HG03571 (cell line): ENCODE data around the gene CRACDL.
"Not testable (repeated sequence)": the region's sequence is repeated elsewhere in the genome, so short reads cannot be mapped to it uniquely, and the experiment has no call there.

Experiments
- ATAC-seq: cut with Tn5 transposase; IDR thresholded peaks from one replicate; pipeline ENCODE4 v1.9.1; 2021; ENCODE audit not compliant: unreplicated experiment

CRACDL gene

DNA sequence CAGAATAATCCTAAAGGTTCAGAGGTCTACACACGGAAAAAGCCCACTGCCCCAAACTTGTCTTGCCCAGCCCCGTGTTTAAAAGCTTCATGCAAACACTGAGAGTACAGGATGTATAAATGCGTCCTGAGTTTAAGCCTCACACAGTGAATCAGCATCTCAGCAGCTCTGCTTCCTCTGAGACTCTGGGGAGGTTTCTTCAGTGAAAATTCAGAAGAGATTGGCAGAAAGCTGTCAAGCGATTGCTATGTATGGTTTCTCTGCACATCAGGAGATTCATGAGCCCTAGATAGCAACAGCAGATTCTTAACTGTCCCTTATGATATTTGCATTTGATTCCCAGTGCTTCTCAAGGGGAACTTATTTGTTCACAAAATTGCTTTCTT, 27.1 kb downstream of the CRACDL start:
- ATAC-seq = no peak

GRCh38 chr2:98907966-98908905, 27.8 kb downstream of the CRACDL start:
- ATAC-seq = no peak

DNA sequence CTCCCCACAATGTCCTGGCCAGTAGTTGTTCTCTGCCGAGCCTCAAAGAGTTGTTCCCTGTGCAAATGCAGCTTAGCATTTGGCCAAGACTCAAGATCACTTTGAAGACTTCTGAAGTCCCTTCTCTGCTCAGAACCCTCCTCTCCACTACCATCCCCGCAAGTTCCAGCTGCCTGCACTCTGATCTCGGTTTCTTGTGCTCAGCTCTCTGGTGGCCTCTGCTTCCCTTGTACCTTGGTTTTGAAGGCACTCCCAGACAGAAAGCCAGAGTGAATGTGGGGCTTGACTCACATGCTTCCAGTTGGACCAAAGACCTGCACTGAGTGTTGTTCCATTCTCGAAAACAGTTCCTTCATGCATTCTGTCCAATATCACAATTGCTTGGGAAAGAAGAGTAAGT, 28.6 kb downstream of the CRACDL start:
- no peak for ATAC-seq

DNA sequence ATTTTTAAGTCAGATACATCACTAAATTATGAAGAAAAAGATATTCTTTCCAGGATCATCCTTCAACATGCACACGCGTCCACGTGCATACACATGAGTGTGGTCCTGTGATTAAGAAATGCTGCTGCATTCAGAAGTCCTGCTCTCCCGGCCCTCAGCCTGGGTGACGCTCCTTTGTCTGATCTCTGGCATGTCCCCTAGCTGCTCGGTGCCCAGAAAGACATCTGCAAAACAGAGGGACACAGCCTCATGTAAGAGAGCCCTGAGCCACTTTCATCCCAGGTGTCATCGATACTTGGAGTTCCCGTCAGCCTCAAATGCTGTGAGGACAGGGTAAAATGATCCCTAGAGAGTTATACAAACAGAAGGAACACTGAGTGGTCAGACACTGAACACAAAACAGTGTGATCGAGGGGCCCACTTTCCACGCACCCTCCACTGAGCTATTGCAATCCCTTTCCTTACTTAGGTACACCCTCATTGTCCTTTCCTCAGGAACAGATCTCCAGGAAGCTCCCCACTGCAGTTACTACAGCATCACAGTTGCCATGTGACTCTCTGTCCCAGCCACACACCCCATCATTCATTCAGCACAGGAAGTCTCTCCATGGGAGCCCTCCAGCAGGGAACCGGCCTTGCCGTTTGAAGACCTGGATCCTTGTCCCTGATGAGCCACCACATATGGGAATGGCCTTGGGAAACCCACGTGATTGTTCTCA, 32.1 kb downstream of the CRACDL start:
- no peak for ATAC-seq

- ATAC-seq = no peak
Observed at GRCh38 chr2:98903064-98903355, 33.0 kb downstream of the CRACDL start.

- ATAC-seq = no peak
Observed at GRCh38 chr2:98902209-98903063, 33.6 kb downstream of the CRACDL start.

GRCh38 chr2:98901702-98902101, 34.3 kb downstream of the CRACDL start:
- ATAC-seq = no peak

DNA sequence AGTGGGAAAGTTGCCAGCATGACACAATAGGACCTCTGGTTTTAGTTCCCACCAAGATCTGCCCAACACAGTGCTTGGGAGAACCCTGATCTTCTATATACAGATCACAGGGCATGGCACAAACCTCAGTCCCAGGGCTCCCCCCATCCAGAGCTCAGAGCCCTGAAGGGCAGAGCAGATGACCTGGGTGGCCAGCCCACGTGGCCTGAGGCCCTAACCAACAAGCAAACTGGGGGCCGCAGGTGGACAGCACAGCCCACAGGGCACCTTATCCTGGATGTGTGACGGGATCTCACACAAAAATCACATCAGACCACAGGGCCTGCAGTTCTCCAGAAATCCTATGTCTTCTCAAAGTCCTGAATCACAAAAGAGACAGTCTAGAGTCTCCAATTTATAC, 34.7 kb downstream of the CRACDL start:
- no peak for ATAC-seq

GRCh38 chr2:98900721-98901120, 35.3 kb downstream of the CRACDL start:
- no peak for ATAC-seq

DNA sequence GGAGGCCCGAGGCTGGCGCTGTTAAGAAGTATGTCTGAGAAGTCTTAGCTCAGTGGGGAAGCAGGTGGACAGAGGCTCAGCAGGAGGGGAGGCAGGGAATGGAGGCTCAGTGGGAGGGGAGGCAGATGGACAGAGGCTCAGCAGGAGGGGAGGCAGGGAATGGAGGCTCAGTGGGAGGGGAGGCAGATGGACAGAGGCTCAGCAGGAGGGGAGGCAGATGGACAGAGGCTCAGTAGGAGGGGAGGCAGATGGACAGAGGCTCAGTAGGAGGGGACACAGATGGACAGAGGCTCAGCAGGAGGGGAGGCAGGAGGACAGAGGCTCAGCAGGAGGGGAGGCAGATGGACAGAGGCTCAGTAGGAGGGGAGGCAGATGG, 36.3 kb downstream of the CRACDL start:
- not testable (repeated sequence) for ATAC-seq

DNA sequence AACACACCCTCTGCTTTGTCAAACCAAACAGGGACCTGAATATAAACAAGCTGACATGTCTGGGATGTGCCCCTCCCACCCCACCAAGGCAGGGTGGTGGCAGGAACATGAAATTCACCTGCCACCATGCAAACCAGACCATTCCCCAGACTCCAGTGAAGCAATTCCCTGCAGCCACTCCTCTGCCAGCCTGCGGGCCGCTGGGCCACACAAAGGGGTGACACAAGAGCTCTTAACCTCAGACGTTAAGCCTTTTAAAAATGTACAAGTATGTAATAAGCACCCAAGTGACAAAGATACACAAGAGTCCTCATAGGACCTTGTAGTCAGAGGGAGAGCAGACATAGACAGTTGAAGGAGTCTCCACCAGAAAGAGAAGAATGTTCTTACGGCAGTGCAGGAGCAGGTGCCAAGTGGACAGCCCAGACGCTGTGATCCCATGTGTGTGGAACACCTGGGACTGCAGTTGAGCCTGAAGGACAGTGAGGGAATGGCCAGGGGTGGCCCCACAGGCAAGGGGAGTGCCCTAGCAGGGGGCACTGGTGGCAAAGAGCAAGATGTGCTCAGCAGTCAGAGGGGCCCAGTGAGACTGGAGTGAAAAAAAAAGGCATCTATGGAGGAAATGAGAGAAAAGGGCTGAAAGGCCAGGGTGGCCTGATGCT, 36.9 kb downstream of the CRACDL start:
- no peak for ATAC-seq

DNA sequence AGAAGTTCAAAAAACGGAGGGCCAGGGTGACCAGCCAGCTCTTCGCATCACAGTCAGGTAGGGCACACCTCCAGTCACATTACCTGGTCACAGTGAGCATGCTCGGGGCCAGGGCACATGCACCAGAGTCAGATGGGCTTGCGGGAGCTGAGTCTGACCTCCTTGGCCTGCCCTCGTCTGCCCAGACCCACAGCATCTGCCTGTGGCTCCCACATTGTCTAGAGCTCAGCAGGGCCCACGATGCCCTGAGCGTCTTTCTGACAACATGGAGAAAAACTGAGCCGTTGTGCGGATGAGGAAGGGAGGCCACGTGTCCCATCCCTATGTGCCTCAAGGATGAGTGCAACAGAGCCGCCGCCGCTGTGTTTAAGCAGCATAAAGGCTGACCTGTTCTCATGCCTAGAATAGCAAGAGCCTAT, 37.6 kb downstream of the CRACDL start:
- ATAC-seq = no peak

DNA sequence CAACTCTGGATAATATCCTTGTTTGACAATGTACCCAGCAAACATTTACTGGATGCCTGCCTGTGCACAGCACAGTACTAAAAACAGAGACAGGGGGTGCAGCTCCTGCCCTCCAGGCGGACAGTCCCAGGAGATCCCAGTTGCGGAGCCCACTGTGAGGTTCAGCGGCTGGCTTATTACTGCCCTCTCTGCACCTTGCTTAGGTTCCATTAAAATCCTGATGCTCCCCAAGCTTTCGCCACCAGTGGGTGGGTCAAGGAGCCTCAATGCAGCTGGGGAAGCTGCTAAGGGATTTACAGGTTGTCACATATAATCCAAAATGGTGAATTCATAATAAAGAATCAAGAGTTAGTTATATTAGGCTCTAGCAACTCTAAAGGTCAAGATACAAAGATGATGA, 38.3 kb downstream of the CRACDL start:
- ATAC-seq = no peak

- no peak for ATAC-seq
Observed at GRCh38 chr2:98896944-98897343, 39.1 kb downstream of the CRACDL start.

- ATAC-seq = no peak
Observed at GRCh38 chr2:98896416-98896815, 39.6 kb downstream of the CRACDL start.

DNA sequence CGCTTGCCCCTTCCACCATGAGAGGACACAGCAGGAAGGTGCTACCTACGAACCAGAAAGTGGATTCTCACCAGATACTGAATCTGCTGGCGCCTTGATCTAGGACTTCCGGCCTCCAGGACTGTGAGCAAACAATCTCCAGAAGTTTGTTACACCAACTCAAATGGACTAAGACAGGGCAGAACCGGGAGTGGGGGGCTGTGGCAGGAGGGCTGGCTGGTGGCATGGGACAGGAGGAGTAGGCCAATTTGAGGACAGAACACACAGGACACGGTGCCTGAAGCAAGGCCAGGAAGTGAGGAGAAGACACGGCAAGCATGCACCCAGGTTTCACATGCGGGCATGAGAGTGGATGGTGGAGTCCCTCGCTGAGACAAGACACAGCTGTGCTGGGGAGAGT, 40.1 kb downstream of the CRACDL start:
- ATAC-seq = no peak

- ATAC-seq = no peak
Observed at GRCh38 chr2:98895221-98895620, 40.8 kb downstream of the CRACDL start.

- no peak for ATAC-seq
Observed at GRCh38 chr2:98894331-98895000, 41.6 kb downstream of the CRACDL start.

DNA sequence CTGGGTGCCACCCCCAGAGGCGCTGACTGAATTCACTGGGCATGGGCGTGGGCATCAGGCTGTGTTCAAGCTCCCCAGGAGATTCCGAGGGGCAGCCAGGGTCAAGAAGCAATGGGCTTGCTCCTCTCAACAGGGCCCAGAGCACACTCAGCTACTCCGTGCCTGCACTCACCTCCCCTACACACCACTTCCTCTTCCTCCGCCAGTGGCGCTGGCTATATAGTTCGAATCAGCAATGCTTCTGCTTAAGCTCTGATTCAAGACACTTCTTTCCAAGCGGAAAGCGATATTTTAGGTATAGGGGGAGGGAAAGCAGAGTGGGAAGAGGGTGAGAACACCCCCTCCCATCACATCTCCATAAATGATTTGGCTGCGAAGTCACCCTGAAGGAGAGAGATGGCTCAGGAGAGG, 42.1 kb downstream of the CRACDL start:
- ATAC-seq = no peak

- no peak for ATAC-seq
Observed at GRCh38 chr2:98892871-98893270, 43.2 kb downstream of the CRACDL start.
